ENCODE results near the gene ELMOD1. TPM values are rescaled to one million over a fixed set of nuclear protein-coding genes. Genes with fewer than 3 reads are reported as not detected.
A peak's percentile ranks its signal among the peaks of the same experiment; 100 is the strongest.

The ELMOD1 gene
- total and polyA plus RNA-seq, 2 of the 4 experiments (the other 2 are of a cell fraction) = 0.18 to 0.29 TPM

DNA sequence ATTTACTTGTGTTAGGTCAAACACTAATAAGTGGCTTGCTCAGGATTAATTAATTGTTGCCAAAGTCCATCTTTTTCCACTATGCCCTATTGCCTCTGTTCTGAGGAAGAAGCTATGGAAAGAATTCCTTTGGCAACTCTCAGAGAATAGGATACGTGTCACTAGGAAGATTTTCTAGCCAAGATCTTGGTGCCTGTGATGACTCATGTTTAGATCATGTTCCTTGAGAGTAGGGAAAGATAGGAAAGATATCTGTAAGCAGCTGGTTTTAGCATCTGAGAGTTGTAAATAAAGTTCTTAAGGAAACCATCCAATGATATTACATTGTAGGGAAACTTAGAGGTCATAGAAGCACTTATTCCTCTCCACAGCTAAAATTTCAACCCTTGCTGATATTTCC is 105.2 kb downstream of the ELMOD1 start:
- no peak overlapping the region for H3K4me3 ChIP-seq (ENCODE audit: insufficient read depth, low read depth, low read length)
- H3K9ac ChIP-seq (ENCODE audit: low read depth, low read length) = no peak overlapping the region
- no peak overlapping the region for H3K27ac ChIP-seq (ENCODE audit: insufficient read depth, low read length)
- H2AFZ ChIP-seq (replicated peaks; ENCODE audit: low read length, poor library complexity) = no peak overlapping the region
- peaks cover 12% of the 10 kb centered on the region for H3K4me1 ChIP-seq (ENCODE audit: control insufficient read depth, insufficient read depth, low read length)
- peak overlapping the region; percentile 82 for H2BK120ac ChIP-seq (ENCODE audit: low read depth, low read length)
- H2AK9ac ChIP-seq (replicated peaks; ENCODE audit: low read depth, low read length, poor library complexity) = no peak overlapping the region
- no TSS peak for BruUV-seq (replicated peaks)
- ATAC-seq (ENCODE audit: low read depth) (peak; percentile 87), DNase-seq (peak; percentile 97)
- H3K9me3 ChIP-seq (ENCODE audit: control insufficient read depth, insufficient read depth, low read length) = no peaks in the 10 kb centered on the region
- ChIA-PET CTCF (no interaction called here), POLR2A (ENCODE audit: unreplicated experiment) (interaction anchor here (0.6 kb wide), 1 partner anchor 143 kb away, joined by 5 read pairs; no protein-coding TSS in a partner anchor)
- no peak overlapping the region; the same call in 1 of the 2 replicates for H3K18ac ChIP-seq (ENCODE audit: low read depth, low read length)
- no peak overlapping the region for H3K23ac ChIP-seq (ENCODE audit: low read depth, low read length)
- TF ChIP-seq CEBPB (IDR thresholded peaks at IDR 0.05; ENCODE audit: low read depth, low read length) (0 out of 2 replicates have a peak, but pooled peaks have one; percentile 20), BHLHE40 (IDR thresholded peaks at IDR 0.05; ENCODE audit: low read depth, low read length) (peak; percentile 46; the same call in 1 of the 2 replicates), CHD1 (IDR thresholded peaks at IDR 0.05; ENCODE audit: low read depth, low read length) (no peak), USF2 (IDR thresholded peaks at IDR 0.05; ENCODE audit: low read depth, low read length) (no peak), FOS (IDR thresholded peaks at IDR 0.05; ENCODE audit: low read depth, low read length) (peak; percentile 97)
- H2BK20ac ChIP-seq (ENCODE audit: low read depth, low read length) = peak overlapping the region; percentile 68; the same call in 1 of the 2 replicates
- no CpG with 5 or more reads among the region's 1 CpG for WGBS, 2 experiments (ENCODE audit: extremely low coverage in 2 of 2, insufficient read length in 1 of 2)
- peak overlapping the region; percentile 36; the same call in 1 of the 2 replicates for H3K4me2 ChIP-seq (ENCODE audit: low read depth, low read length)
- no peaks in the 10 kb centered on the region for H4K20me1 ChIP-seq (ENCODE audit: insufficient read depth, low read length)
- H3K27me3 ChIP-seq (ENCODE audit: control insufficient read depth, insufficient read depth, low read length) = no peaks in the 10 kb centered on the region
- in situ Hi-C loops (cut with MboI; ENCODE audit: low sequenced_read_pairs) = no loop called here
- no peak overlapping the region for H4K91ac ChIP-seq (ENCODE audit: insufficient read depth, low read depth, low read length)
- H3K79me1 ChIP-seq (ENCODE audit: low read depth in 1 of 2, low read length in 2 of 2) = no peaks in the 10 kb centered on the region
- H2BK15ac ChIP-seq (ENCODE audit: low read depth, low read length) = no peak overlapping the region
- peak overlapping the region; percentile 100 for H2BK5ac ChIP-seq (ENCODE audit: low read depth, low read length, poor library complexity, severe bottlenecking)
- intact Hi-C loops (cut with micrococcal nuclease) = no loop called here
- no peak overlapping the region for H4K8ac ChIP-seq (ENCODE audit: low read depth in 2 of 2, low read length in 2 of 2)
- no peak overlapping the region for H4K5ac ChIP-seq (ENCODE audit: low read depth, low read length)
- H3K36me3 ChIP-seq (ENCODE audit: control insufficient read depth, insufficient read depth, low read length) = no peaks in the 10 kb centered on the region
- H3K4ac ChIP-seq (ENCODE audit: low read depth, low read length) = no peak overlapping the region; the same call in 1 of the 2 replicates
- dilution Hi-C loops (cut with HindIII; ENCODE audit: low sequenced_read_pairs, unreplicated experiment) = no loop called here
- no peaks in the 10 kb centered on the region for H3K9me1 ChIP-seq (ENCODE audit: insufficient read depth, low read length)
- no peak overlapping the region for H3K14ac ChIP-seq (replicated peaks; ENCODE audit: low read depth, low read length)
- H2AK5ac ChIP-seq (ENCODE audit: low read depth, low read length) = no peak overlapping the region
- H3K56ac ChIP-seq (ENCODE audit: extremely low read depth, insufficient read depth, low read length) = no peak overlapping the region
